Endothelial cell of umbilical vein (primary cell): ENCODE results near the gene RASGRF2.

Experiments
- EZH2 ChIP-seq: IDR thresholded peaks from 2 replicates; pipeline ENCODE4 v1.6.1; 2012; ENCODE audit warnings: borderline replicate concordance, low read depth, mild to moderate bottlenecking, moderate library complexity, low read length, inconsistent platforms; ENCODE audit not compliant: severe bottlenecking
- GATA2 ChIP-seq: IDR thresholded peaks from 2 replicates; pipeline ENCODE4 v1.7.0; 2011; ENCODE audit warnings: low read depth, mild to moderate bottlenecking, moderate library complexity, mixed read lengths, low read length; ENCODE audit not compliant: insufficient read length, insufficient read depth
- JUN ChIP-seq: IDR thresholded peaks from 2 replicates; pipeline ENCODE4 v1.6.1; 2011; ENCODE audit warnings: borderline replicate concordance, low read depth; ENCODE audit not compliant: insufficient read length, insufficient read depth
- MYC ChIP-seq: IDR thresholded peaks from one replicate; pipeline ENCODE4 v1.6.1; 2011; ENCODE audit warnings: mild to moderate bottlenecking, low read depth, low read length
- POLR2A ChIP-seq: IDR thresholded peaks from 2 replicates; pipeline ENCODE4 v1.6.1; 2012; ENCODE audit warnings: low read depth, mild to moderate bottlenecking, control low read depth, low read length
- POLR2AphosphoS5 ChIP-seq: IDR thresholded peaks from 2 replicates; pipeline ENCODE4 v1.6.1; 2012; ENCODE audit warnings: low read depth, mild to moderate bottlenecking, control low read depth, low read length, moderate library complexity; ENCODE audit not compliant: insufficient read depth
- TF ChIP-seq, protein P1 (sequence below), 2 donors: IDR thresholded peaks; 1 replicate in 1 of 2; 2 replicates in 1 of 2; pipeline ENCODE4 v1.5.1; 2011; ENCODE audit warnings: low read length in 2 of 2, mild to moderate bottlenecking in 2 of 2, moderate library complexity in 2 of 2, control low read depth in 1 of 2, inconsistent platforms in 1 of 2, low read depth in 1 of 2; ENCODE audit not compliant: insufficient read depth in 1 of 2; ENCODE audit errors: extremely low read depth in 1 of 2
- TF ChIP-seq, protein P2 (sequence below): IDR thresholded peaks from 2 replicates; pipeline ENCODE4 v1.6.1; 2011; ENCODE audit not compliant: insufficient read depth, insufficient read length

DNA sequence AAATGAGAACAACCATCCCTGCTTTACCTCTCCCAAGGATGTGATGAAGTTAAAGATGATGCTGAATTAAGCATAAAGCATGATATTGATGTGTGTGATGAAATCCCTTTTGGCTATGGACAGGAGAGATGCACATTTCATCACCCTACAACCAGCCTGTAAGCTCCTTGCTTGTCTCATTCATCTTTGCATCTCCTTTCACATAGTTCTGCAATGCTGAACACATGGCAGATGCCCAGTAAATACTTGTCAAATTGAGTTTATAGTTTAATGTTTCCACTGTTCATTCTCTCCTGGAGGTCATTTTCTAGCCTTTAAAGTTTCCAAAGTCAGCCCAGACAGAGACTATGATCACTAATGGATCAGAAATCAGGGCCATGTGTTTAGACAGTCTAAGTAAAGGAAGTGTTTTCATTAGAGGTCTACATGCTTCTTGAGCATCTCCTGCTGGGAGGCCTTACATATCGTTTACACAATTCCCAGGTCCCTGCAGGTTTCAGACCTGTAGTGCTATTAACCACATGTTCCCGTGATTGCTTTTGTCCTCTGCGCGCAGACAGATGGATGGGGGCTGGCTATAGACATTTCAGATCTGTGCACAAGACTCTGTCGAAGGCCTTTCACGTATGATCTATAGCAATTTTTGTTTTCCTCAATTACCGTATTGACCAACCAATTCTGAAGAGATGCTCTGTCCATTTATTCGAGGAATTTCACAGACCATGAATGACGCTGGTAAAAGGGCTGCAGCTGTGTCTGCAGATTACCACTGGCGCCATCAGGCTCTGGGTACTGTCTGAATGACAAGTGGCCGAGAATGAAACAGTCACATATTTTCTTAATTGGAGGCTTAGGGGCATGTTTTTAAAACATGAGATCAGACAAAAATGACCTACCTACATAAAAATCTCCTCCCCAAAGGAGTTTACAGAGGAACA, 223.9 kb downstream of the RASGRF2 start:
- TF ChIP-seq POLR2A, result no peak
- TF ChIP-seq, protein P1, sequence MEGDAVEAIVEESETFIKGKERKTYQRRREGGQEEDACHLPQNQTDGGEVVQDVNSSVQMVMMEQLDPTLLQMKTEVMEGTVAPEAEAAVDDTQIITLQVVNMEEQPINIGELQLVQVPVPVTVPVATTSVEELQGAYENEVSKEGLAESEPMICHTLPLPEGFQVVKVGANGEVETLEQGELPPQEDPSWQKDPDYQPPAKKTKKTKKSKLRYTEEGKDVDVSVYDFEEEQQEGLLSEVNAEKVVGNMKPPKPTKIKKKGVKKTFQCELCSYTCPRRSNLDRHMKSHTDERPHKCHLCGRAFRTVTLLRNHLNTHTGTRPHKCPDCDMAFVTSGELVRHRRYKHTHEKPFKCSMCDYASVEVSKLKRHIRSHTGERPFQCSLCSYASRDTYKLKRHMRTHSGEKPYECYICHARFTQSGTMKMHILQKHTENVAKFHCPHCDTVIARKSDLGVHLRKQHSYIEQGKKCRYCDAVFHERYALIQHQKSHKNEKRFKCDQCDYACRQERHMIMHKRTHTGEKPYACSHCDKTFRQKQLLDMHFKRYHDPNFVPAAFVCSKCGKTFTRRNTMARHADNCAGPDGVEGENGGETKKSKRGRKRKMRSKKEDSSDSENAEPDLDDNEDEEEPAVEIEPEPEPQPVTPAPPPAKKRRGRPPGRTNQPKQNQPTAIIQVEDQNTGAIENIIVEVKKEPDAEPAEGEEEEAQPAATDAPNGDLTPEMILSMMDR (IDR thresholded peaks at IDR 0.05; ENCODE audit: extremely low read depth in 1 of 2, insufficient read depth in 1 of 2, low read depth in 1 of 2, low read length in 2 of 2), result no peak
- no peak for TF ChIP-seq EZH2
- TF ChIP-seq MYC, result no peak
- no peak for TF ChIP-seq POLR2AphosphoS5
- TF ChIP-seq, protein P2, sequence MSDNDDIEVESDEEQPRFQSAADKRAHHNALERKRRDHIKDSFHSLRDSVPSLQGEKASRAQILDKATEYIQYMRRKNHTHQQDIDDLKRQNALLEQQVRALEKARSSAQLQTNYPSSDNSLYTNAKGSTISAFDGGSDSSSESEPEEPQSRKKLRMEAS, result no peak
- TF ChIP-seq GATA2, result no peak
- TF ChIP-seq JUN, result no peak
